HG02943 (cell line): ENCODE measurements around the gene FAM174B.

ENCODE experiments used
- ATAC-seq: cut with Tn5 transposase; IDR thresholded peaks from one replicate; pipeline ENCODE4 v1.9.1; 2021; ENCODE audit warnings: mild to moderate bottlenecking, low read depth, moderate library complexity; ENCODE audit not compliant: unreplicated experiment

The FAM174B gene

GRCh38 chr15:92665100-92665555 lies 9.6 kb upstream of the FAM174B start:
- ATAC-seq = no peak

DNA sequence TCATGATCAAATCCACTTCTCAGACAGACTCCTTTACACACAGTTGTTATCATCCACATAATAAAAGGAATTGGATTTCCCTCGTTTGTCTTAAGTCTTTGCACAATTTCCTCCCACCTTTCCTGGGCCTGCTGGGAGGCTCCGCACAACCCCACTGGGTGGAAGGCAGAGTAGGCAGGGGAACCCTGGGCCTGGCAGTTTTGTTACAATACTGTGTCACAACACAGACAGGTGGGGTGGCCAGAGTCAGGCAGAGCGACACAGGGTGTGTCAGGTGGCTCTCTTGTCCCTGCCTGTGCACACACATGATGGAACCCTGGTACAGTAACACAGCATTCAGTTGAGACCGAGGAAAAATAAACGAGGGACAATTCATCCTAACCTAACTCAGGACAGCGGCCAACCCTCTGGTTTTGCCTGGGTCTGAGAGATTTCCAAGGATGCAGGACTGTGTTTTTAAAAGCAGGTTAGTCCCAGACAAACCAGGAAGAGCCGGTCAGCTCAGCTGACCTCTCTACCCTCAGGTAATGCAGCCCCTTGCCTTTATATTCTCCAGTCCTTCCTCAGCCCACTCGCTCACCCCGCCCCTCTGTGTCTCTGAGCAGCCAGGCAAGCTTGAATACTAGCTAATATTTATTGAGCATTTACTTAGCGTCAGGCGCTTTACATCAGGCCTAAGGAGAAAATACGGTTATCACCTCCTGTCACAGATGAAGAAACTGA lies 8.8 kb upstream of the FAM174B start:
- no peak for ATAC-seq

DNA sequence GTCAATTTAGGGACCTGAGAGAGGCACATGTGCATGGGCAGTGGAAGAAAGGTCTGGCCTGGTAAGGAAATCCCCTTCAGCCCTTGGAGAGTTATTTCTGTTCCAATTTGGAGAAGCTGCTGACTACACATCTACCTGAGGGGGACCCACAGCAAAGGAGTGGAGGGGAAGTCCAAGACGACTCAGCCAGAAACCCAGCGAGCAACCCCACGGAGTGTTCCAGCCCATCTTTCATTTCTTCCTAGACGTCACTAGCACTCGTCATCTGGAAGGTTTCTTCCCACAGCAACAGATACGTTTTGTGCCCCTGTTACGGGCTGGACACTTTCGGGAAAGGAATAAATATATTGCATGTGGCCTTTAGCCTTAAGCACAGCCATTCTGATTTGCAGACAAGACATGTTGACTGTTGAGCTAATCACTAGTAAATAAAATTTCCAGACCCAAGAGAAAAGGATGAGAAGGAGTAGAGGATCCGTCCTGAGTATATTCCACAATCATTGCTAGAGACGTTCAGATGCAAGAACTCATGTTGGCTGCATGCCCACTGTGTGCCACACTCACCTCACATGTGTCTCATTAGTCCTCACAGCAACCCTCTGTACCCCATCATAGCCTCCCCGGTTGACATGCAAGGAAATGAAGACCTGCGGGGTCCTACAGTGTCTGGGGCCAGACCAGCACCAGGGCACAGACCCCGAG lies 7.8 kb upstream of the FAM174B start:
- no peak for ATAC-seq

DNA sequence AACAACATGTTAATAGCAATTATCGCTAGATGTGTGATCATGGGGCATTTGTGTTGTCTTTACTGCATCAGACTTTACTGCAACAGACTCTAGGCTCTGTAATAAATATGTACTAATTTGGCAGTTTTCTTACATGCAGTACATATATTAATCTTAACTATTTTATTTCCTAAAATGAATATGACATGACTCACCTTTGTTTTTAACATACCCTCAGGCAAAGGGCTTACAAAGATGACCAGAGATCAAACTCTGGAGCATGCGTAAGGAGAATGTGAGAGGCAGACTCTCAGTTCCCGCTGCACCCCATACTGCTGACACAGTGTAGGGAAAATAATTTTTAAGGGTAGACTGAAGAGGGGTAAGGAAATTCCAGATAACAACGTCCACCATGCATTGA lies 7.2 kb upstream of the FAM174B start:
- ATAC-seq = no peak

DNA sequence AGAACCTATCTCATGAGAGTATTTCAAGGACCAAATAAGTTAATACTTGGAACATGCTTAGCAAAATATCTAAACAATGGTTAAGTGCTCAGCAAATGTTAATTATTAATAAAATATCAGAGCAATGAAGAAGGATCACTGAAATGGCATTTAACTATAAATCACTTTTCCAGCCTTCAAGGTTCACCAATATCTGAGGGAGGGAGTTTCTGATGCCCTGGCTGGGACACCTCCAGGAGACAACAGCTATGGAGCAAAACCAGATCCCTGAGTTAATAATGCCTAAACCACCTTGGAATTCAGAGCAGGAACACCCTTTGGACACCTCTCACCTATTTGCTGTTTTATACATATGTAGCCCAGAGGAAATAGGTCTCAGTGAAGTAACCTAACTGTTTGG lies 6.4 kb upstream of the FAM174B start:
- no peak for ATAC-seq

DNA sequence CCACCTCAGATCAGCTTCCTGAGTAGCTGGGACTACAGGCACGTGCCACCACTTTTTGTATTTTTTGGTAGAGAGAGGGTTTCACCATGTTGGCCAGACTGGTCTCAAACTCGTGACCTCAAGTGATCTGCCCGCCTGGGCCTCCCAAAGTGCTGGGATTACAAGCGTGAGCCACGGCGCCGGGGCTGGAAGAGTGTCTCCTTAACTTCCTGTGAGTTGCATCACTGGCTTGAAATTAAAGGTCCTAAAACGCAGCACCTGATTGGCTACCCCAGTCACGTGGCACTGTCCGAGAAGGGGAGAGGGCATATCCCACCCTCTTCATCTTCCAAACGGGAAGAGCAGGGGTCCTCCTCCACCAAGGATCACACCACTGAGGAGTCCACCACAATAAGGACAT lies 5.5 kb upstream of the FAM174B start:
- no peak for ATAC-seq

- ATAC-seq = no peak
Measured at GRCh38 chr15:92657486-92657885, 1.9 kb upstream of the FAM174B start.

DNA sequence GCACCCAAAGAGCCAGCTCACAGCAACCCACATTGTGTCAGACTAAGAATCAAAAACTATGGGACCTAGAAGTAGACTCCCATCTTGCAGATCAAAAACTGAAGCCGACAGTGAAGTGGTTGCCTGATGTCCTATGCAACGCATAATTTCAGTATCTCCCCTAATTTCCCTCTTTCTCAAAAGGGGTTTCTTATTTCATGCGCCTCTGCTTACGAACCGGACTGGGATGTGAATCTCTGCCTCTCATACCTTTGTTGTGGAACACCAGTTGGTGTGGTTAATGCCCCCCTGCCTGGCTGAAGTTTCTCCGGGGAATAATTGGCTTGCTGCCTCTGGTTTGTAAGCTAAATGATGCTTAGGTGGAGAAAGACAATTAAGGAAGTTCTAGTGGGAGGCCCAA lies 514 bp upstream of the FAM174B start:
- ATAC-seq = no peak

GRCh38 chr15:92654662-92655061 lies 913 bp downstream of the FAM174B start:
- no peak for ATAC-seq

DNA sequence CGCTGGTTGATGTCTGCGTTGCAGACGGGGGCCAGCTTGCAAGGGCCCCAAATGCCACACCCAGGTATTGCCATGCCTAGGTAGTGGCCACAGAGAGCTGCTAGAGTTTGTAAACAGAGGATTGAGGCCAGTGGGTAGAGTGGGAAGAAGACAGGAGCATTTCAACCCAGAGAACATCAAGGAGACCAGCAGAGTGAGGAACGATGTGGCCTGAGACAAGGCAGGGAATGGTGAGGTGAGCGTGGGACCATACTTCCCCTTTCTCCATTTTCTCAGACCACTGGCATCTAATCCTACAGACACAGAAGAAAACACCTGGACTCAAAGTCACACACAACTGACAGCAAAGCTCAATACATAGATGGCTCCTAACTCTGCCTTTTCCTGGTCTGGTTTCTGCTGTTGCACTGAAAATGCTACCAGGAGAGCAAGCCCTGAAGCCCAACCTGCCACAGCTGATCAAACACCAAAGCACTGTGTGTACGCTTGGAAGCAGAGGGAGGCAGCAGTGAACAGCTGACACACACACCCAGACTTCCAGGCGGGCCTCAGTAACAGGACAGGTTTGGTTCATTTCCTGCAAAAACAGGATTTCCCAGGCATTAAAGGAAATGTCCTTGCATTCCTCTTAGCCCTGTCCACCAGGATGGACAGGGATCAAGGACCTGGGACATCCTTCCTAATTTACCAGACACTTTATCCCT lies 1.6 kb downstream of the FAM174B start:
- no peak for ATAC-seq

GRCh38 chr15:92653366-92653765 lies 2.2 kb downstream of the FAM174B start:
- no peak for ATAC-seq

GRCh38 chr15:92652576-92652966 lies 3.0 kb downstream of the FAM174B start:
- ATAC-seq = no peak

GRCh38 chr15:92651877-92652575 lies 3.5 kb downstream of the FAM174B start:
- no peak for ATAC-seq

DNA sequence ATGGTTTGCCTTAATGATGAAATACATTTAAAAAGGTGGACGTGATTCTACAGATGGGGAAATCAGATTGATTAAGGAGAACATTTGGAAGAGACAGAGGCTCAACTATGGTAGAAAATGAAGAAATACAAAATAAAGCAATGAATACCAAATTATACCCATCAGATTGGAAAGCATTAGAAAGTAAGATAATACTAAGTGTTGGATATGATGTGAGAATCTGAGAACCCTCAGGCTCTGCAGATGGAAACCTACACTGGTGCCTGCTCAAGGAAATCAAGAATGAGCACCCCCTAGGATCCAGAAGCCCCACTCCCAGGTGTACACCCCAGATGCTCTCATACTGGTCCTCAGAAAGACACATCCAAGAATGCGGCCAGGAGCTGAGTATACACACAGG lies 4.6 kb downstream of the FAM174B start:
- no peak for ATAC-seq

DNA sequence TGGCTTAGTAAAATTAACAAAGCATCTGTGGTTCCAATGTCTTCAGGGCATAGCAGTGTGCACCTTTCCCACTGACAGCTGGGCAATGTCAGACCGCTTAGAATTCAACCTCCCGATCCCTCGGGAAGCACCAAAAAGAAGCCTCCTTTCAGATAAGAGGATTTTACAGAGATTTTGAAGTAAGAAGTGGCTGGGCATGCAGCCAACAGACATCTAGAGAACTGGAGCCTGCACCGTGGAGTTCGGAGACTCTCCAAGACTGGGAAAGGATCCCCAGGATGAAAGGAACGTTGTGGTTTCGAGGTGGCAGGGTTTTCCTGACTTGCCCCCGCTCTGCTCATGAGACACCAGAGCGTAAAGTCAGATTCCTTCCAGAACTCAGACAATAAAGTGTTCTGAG lies 5.3 kb downstream of the FAM174B start:
- no peak for ATAC-seq

- no peak for ATAC-seq
Measured at GRCh38 chr15:92648190-92648875, 7.2 kb downstream of the FAM174B start.

GRCh38 chr15:92647467-92648163 lies 8.0 kb downstream of the FAM174B start:
- no peak for ATAC-seq

DNA sequence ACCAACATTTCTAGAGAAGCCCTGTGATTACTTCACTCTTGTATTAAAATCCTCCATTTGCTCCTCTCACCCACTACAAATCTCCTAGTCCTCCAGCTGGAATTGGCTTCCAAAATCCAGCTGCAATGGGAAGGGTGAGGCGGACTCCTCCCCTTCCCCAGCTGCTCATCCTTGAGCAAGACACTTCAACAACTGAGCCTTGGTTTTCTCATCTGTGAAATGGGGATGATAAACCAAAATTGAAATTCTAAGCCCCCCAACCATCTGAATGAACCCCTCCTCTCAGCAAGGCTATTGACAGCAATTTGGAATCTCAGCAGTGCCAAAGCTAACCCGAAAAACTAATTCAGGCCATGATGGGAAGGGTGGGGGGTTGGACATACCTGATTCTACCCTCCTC lies 9.4 kb downstream of the FAM174B start:
- ATAC-seq = no peak

DNA sequence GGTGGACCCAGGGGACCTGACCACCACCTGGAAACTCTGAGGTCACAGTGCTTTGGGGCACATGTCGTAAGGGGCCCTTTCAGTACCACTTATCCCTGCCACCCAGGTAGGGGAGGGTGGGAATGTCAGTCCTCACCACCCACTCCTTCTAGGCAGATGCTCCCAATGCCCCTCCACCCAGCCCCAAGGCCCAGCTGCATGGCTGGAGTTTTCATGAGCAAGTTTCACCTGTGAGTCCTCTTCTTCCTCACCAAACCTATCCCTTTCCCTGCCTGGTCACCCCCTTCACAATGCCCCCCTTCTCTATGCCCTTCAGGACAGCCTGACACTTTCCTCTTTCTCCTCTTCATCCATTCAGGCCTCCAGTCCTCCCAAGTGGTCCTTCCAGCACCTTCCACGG lies 9.8 kb downstream of the FAM174B start:
- ATAC-seq = no peak
